ENCODE results near the gene RETREG3. TPM values are rescaled to one million over a fixed set of nuclear protein-coding genes. Genes with fewer than 3 reads are reported as not detected.
A peak's percentile ranks its signal among the peaks of the same experiment; 100 is the strongest.

Gene RETREG3
- total and polyA plus RNA-seq, 2 donors (not counting 1 experiment from before 2014, with no cell fraction given), result 44.1 to 108 TPM

DNA sequence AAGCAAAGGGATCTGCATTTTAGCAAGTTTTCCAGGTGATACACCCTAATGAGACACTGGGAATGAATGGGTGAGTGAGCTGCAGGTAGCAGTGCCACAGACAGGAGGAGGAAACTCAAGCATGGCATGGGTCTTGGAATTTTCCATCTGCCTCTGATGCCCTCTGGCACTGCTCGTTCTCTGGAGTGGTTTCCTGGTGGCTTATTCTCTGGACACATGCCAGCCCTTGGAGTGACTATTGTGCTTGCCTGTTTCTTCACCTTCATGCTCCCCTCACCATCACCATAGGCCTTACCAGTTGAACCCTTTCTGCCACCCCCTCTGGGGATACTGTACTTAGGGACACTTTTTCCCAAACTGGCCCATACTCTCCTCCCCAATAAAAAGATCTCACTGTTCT lies 45.6 kb downstream of the RETREG3 start:
- ChIA-PET CTCF (interaction anchor here (0.6 to 6.4 kb wide), 3 partner anchors 14 to 31 kb away, joined by 3 to 51 read pairs (median 3); partner anchors contain the start of gene PSMC3IP), POLR2A (interaction anchor here (0.8 to 2.1 kb wide), 2 partner anchors 9 to 14 kb away, joined by 3 to 6 read pairs; partner anchors contain the start of gene PSMC3IP)
- peaks cover 43% of the 10 kb centered on the region for H3K4me1 Mint-ChIP-seq
- H3K27ac Mint-ChIP-seq, result peak overlapping the region; percentile 79
- no peaks in the 10 kb centered on the region for H3K9me3 ChIP-seq (ENCODE audit: control extremely low read depth in 1 of 3, control insufficient read depth in 2 of 3, insufficient read depth in 1 of 3, low read length in 2 of 3)
- H3K9ac ChIP-seq (ENCODE audit: low read length), result no peak overlapping the region
- no peaks in the 10 kb centered on the region for H3K9me3 Mint-ChIP-seq (ENCODE audit: insufficient read depth)
- H2AFZ ChIP-seq (ENCODE audit: insufficient read depth, low read depth, low read length, poor library complexity, severe bottlenecking), result no peak overlapping the region
- no peaks in the 10 kb centered on the region for H3K27me3 ChIP-seq (replicated peaks in 1 of 4; ENCODE audit: control extremely low read depth in 1 of 4, control insufficient read depth in 3 of 4, insufficient read depth in 4 of 4, low read length in 3 of 4)
- H4K20me1 ChIP-seq (ENCODE audit: control insufficient read depth, insufficient read depth, low read length, poor library complexity, severe bottlenecking), result peaks cover 15% of the 10 kb centered on the region
- intact Hi-C loops (cut with micrococcal nuclease), result no loop called here
- no peak for ATAC-seq (ENCODE audit: low read depth)
- 100% methylated on average over 1 of the region's 1 CpG for WGBS (ENCODE audit: insufficient coverage)
- peaks cover 0 to 26% of the 10 kb centered on the region in 2 experiments for H3K36me3 ChIP-seq (replicated peaks in 1 of 2; ENCODE audit: control extremely low read depth in 1 of 2, control insufficient read depth in 1 of 2, extremely low read depth in 1 of 2, insufficient read depth in 2 of 2, low read length in 1 of 2)
- no peak overlapping the region for H3K27ac ChIP-seq (ENCODE audit: low read length in 2 of 2)
- TF ChIP-seq EZH2 (IDR thresholded peaks at IDR 0.05; ENCODE audit: borderline replicate concordance, insufficient read depth, low read depth, low read length, poor library complexity, severe bottlenecking), result no peak
- TF ChIP-seq, protein P1, sequence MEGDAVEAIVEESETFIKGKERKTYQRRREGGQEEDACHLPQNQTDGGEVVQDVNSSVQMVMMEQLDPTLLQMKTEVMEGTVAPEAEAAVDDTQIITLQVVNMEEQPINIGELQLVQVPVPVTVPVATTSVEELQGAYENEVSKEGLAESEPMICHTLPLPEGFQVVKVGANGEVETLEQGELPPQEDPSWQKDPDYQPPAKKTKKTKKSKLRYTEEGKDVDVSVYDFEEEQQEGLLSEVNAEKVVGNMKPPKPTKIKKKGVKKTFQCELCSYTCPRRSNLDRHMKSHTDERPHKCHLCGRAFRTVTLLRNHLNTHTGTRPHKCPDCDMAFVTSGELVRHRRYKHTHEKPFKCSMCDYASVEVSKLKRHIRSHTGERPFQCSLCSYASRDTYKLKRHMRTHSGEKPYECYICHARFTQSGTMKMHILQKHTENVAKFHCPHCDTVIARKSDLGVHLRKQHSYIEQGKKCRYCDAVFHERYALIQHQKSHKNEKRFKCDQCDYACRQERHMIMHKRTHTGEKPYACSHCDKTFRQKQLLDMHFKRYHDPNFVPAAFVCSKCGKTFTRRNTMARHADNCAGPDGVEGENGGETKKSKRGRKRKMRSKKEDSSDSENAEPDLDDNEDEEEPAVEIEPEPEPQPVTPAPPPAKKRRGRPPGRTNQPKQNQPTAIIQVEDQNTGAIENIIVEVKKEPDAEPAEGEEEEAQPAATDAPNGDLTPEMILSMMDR (IDR thresholded peaks at IDR 0.05), result no peak
- H3K4me3 ChIP-seq (ENCODE audit: control extremely low read depth in 1 of 5, extremely low read depth in 1 of 5, insufficient read depth in 1 of 5, low read depth in 2 of 5, low read length in 4 of 5), result peak overlapping the region in 2 of 5 experiments; percentile 12 to 95
- no peaks in the 10 kb centered on the region for H3K27me3 Mint-ChIP-seq
- DNase-seq, result no peak
- H3K4me3 Mint-ChIP-seq, result peak overlapping the region; percentile 97
- peaks cover 31 to 47% of the 10 kb centered on the region in 2 donors for H3K4me1 ChIP-seq (ENCODE audit: control insufficient read depth in 2 of 2, insufficient read depth in 2 of 2, low read length in 2 of 2)
- H3K4me2 ChIP-seq (replicated peaks; ENCODE audit: low read depth, low read length, poor library complexity, severe bottlenecking), result peak overlapping the region; percentile 80
- peaks cover 64% of the 10 kb centered on the region for H3K79me2 ChIP-seq (ENCODE audit: control insufficient read depth, insufficient read depth, low read length)

DNA sequence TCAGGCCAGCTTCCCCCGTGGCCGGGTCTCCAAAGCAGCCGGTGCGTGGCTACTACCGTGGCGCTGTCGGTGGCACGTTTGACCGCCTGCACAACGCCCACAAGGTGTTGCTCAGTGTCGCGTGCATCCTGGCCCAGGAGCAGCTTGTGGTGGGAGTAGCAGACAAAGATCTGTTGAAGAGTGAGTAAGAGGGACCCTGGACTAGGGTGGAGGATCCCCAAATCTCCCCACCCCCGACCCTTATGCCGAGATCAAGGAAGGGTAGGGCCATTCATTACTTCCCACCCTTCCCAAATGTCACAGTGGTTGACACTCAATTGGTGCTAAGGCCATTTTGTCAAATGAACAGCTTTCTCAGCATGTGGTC lies 46.0 kb downstream of the RETREG3 start:
- H4K20me1 ChIP-seq (ENCODE audit: control insufficient read depth, insufficient read depth, low read length, poor library complexity, severe bottlenecking), result peaks cover 12% of the 10 kb centered on the region
- WGBS (ENCODE audit: insufficient coverage), result 64% methylated on average over 5 of the region's 14 CpGs
- H3K4me1 ChIP-seq (ENCODE audit: control insufficient read depth in 2 of 2, insufficient read depth in 2 of 2, low read length in 2 of 2), result peaks cover 31 to 43% of the 10 kb centered on the region in 2 donors
- H3K4me1 Mint-ChIP-seq, result peaks cover 43% of the 10 kb centered on the region
- H3K9me3 ChIP-seq (ENCODE audit: control extremely low read depth in 1 of 3, control insufficient read depth in 2 of 3, insufficient read depth in 1 of 3, low read length in 2 of 3), result no peaks in the 10 kb centered on the region
- H3K27me3 Mint-ChIP-seq, result no peaks in the 10 kb centered on the region
- ChIA-PET CTCF (interaction anchor here (0.6 to 6.4 kb wide), 4 partner anchors 14 to 36 kb away, joined by 3 to 51 read pairs (median 3); partner anchors contain the start of gene PSMC3IP), POLR2A (interaction anchor here (0.8 to 2.1 kb wide), 2 partner anchors 8 to 14 kb away, joined by 3 to 6 read pairs; partner anchors contain the start of gene PSMC3IP)
- H3K4me3 ChIP-seq (ENCODE audit: control extremely low read depth in 1 of 5, extremely low read depth in 1 of 5, insufficient read depth in 1 of 5, low read depth in 2 of 5, low read length in 4 of 5), result peak overlapping the region in 4 of 5 experiments; percentile 93 to 99 (median 94)
- TF ChIP-seq, protein P1 (IDR thresholded peaks at IDR 0.05), result no peak
- no peak for TF ChIP-seq EZH2 (IDR thresholded peaks at IDR 0.05; ENCODE audit: borderline replicate concordance, insufficient read depth, low read depth, low read length, poor library complexity, severe bottlenecking)
- ATAC-seq (ENCODE audit: low read depth) (no peak), DNase-seq (no peak)
- intact Hi-C loops (cut with micrococcal nuclease), result no loop called here
- no peak overlapping the region for H2AFZ ChIP-seq (ENCODE audit: insufficient read depth, low read depth, low read length, poor library complexity, severe bottlenecking)
- peak overlapping the region; percentile 97 for H3K4me3 Mint-ChIP-seq
- peak overlapping the region; percentile 96 for H3K27ac Mint-ChIP-seq
- peak overlapping the region; percentile 80 for H3K4me2 ChIP-seq (replicated peaks; ENCODE audit: low read depth, low read length, poor library complexity, severe bottlenecking)
- peaks cover 0 to 26% of the 10 kb centered on the region in 2 experiments for H3K36me3 ChIP-seq (replicated peaks in 1 of 2; ENCODE audit: control extremely low read depth in 1 of 2, control insufficient read depth in 1 of 2, extremely low read depth in 1 of 2, insufficient read depth in 2 of 2, low read length in 1 of 2)
- no peaks in the 10 kb centered on the region for H3K9me3 Mint-ChIP-seq (ENCODE audit: insufficient read depth)
- peak overlapping the region; percentile 2 to 87 for H3K27ac ChIP-seq (ENCODE audit: low read length in 2 of 2)
- peak overlapping the region; percentile 93 for H3K9ac ChIP-seq (ENCODE audit: low read length)
- peaks cover 62% of the 10 kb centered on the region for H3K79me2 ChIP-seq (ENCODE audit: control insufficient read depth, insufficient read depth, low read length)
- H3K27me3 ChIP-seq (replicated peaks in 1 of 4; ENCODE audit: control extremely low read depth in 1 of 4, control insufficient read depth in 3 of 4, insufficient read depth in 4 of 4, low read length in 3 of 4), result no peaks in the 10 kb centered on the region

Measured in B cell (primary cell).